Stomach (tissue), 9 donors: ENCODE measurements around the gene DYRK1A. TPM values are rescaled to one million over a fixed set of nuclear protein-coding genes. Genes with fewer than 3 reads are reported as not detected.

Experiments
- DNase-seq, 2 donors: peaks; one replicate each; pipeline versions ENCODE4 v3.0.0 to v3.0.0-alpha.2; 2013 to 2019
- H3K27ac ChIP-seq, 5 donors: fragments of 200-600 bp in 4 of 5; sonication (generic) in 4 of 5; one replicate each; pipeline ENCODE4 v1.5.1; 2013 to 2019; ENCODE audit warnings: mild to moderate bottlenecking in 1 of 5, moderate library complexity in 1 of 5
- H3K27me3 ChIP-seq, 3 donors: fragments of 200-600 bp; sonication (generic); one replicate each; pipeline ENCODE4 v1.5.1; 2017 to 2019; ENCODE audit warnings: mixed run types in 1 of 3
- H3K36me3 ChIP-seq, 4 donors: fragments of 200-600 bp; sonication (generic); 1 replicate in 3 of 4; 2 replicates in 1 of 4; pipeline ENCODE4 v1.5.1; 2016 to 2019
- H3K4me1 ChIP-seq, 4 donors: fragments of 200-600 bp; sonication (generic); one replicate each; pipeline ENCODE4 v1.5.1; 2016 to 2019
- H3K4me3 ChIP-seq, 4 donors: fragments of 200-600 bp; sonication (generic) in 3 of 4; one replicate each; pipeline ENCODE4 v1.5.1; 2016 to 2019; ENCODE audit warnings: mild to moderate bottlenecking in 1 of 4
- H3K9me3 ChIP-seq, 4 donors: fragments of 200-600 bp; sonication (generic); one replicate each; pipeline ENCODE4 v1.5.1; 2016 to 2019
- EP300 ChIP-seq: sonication (generic); formaldehyde crosslinking; IDR thresholded peaks from one replicate; pipeline ENCODE4 v1.6.1; 2017; ENCODE audit warnings: antibody characterized with exemption
- POLR2A ChIP-seq, 4 donors: fragments of 450-650 bp; IDR thresholded peaks; one replicate each; pipeline ENCODE4 v1.6.1; 2016; ENCODE audit warnings: antibody characterized with exemption in 4 of 4, control low read depth in 2 of 4, mild to moderate bottlenecking in 1 of 4, moderate library complexity in 1 of 4
- POLR2AphosphoS5 ChIP-seq, 3 donors: sonication (generic); formaldehyde crosslinking; IDR thresholded peaks; one replicate each; pipeline ENCODE4 v1.6.1; 2016; ENCODE audit warnings: antibody characterized with exemption in 3 of 3
- WGBS, 5 donors: extraction: QIAGEN DNeasy Blood & Tissue Kit in 3 of 5; methylation state at CpG; one replicate each; pipeline versions ENCODE4 v1.1.5 to v1.1.7; 2013 to 2018; 5-methylcytosine and 5-hydroxymethylcytosine counted together
- intact Hi-C: fragments of 100-400 bp; cut with DNase I; formaldehyde crosslinking; loops from one replicate; pipeline ENCODE4 v1.15.1; 2023; ENCODE audit warnings: low total_unique reads
- polyA plus RNA-seq, 3 donors: library from polyadenylated mRNA; stranded (reverse); fragments of 200-250 nt; gene quantifications; one replicate each; pipeline ENCODE4 v1.2.3, GENCODE V29; 2013
- total RNA-seq, 5 donors: library from RNA; depleted of rRNA; stranded (reverse); fragments of >200 nt; gene quantifications; one replicate each; pipeline versions ENCODE4 v1.1.0 to v1.2.3, GENCODE V29; 2014 to 2016
- TF ChIP-seq, protein P1 (sequence below), 7 experiments: fragments of 450-650 bp in 4 of 7; fragments of 200-600 bp in 3 of 7; sonication (generic) in 3 of 7; IDR thresholded peaks; one replicate each; pipeline ENCODE4 v1.5.1; 2016 to 2019; ENCODE audit warnings: antibody characterized with exemption in 7 of 7, control low read depth in 2 of 7, mild to moderate bottlenecking in 1 of 7
- donor health status: healthy with polysubstance abuse.
- donor health status: Bipolar disorder and iron deficiency.
- donor health status: healthy.

Gene DYRK1A
- total and polyA plus RNA-seq, 8 donors = 10.1 to 124 (median 67.0) TPM

GRCh38 chr21:37405629-37406028 is 39.1 kb downstream of the DYRK1A start:
- no peak for DNase-seq
- Histone ChIP-seq H3K27me3 (no peaks in the 10 kb centered on the region), H3K4me1 (peaks cover 7 to 68% (median 44%) of the 10 kb centered on the region in 4 donors), H3K36me3 (no peaks in the 10 kb centered on the region), H3K9me3 (peaks cover 0 to 8% (median 2%) of the 10 kb centered on the region in 4 donors), H3K4me3 (no peak overlapping the region), H3K27ac (no peak overlapping the region)
- 49 to 62% (median 60%) methylated on average over 4 of the region's 4 CpGs for WGBS, 5 donors
- TF ChIP-seq, protein P1, sequence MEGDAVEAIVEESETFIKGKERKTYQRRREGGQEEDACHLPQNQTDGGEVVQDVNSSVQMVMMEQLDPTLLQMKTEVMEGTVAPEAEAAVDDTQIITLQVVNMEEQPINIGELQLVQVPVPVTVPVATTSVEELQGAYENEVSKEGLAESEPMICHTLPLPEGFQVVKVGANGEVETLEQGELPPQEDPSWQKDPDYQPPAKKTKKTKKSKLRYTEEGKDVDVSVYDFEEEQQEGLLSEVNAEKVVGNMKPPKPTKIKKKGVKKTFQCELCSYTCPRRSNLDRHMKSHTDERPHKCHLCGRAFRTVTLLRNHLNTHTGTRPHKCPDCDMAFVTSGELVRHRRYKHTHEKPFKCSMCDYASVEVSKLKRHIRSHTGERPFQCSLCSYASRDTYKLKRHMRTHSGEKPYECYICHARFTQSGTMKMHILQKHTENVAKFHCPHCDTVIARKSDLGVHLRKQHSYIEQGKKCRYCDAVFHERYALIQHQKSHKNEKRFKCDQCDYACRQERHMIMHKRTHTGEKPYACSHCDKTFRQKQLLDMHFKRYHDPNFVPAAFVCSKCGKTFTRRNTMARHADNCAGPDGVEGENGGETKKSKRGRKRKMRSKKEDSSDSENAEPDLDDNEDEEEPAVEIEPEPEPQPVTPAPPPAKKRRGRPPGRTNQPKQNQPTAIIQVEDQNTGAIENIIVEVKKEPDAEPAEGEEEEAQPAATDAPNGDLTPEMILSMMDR (IDR thresholded peaks at IDR 0.05) = no peak
- no peak for TF ChIP-seq POLR2A (IDR thresholded peaks at IDR 0.05)
- no peak for TF ChIP-seq EP300
- no peak for TF ChIP-seq POLR2AphosphoS5 (IDR thresholded peaks at IDR 0.05)
- intact Hi-C loops = no loop called here

- peaks cover 21 to 89% (median 60%) of the 10 kb centered on the region in 4 donors for H3K4me1 ChIP-seq
- 44 to 50% (median 46%) methylated on average over 6 of the region's 6 CpGs for WGBS, 5 donors
- DNase-seq = no peak
- H3K4me3 ChIP-seq = no peak overlapping the region
- no peaks in the 10 kb centered on the region for H3K9me3 ChIP-seq
- no peak overlapping the region for H3K27ac ChIP-seq
- H3K36me3 ChIP-seq = no peaks in the 10 kb centered on the region
- TF ChIP-seq EP300 (no peak), POLR2A (IDR thresholded peaks at IDR 0.05) (no peak), POLR2AphosphoS5 (IDR thresholded peaks at IDR 0.05) (no peak)
- TF ChIP-seq, protein P1 (IDR thresholded peaks at IDR 0.05) = no peak
- no peaks in the 10 kb centered on the region for H3K27me3 ChIP-seq
- intact Hi-C loops = no loop called here
Measured at GRCh38 chr21:37407719-37408420, 41.3 kb downstream of the DYRK1A start.

DNA sequence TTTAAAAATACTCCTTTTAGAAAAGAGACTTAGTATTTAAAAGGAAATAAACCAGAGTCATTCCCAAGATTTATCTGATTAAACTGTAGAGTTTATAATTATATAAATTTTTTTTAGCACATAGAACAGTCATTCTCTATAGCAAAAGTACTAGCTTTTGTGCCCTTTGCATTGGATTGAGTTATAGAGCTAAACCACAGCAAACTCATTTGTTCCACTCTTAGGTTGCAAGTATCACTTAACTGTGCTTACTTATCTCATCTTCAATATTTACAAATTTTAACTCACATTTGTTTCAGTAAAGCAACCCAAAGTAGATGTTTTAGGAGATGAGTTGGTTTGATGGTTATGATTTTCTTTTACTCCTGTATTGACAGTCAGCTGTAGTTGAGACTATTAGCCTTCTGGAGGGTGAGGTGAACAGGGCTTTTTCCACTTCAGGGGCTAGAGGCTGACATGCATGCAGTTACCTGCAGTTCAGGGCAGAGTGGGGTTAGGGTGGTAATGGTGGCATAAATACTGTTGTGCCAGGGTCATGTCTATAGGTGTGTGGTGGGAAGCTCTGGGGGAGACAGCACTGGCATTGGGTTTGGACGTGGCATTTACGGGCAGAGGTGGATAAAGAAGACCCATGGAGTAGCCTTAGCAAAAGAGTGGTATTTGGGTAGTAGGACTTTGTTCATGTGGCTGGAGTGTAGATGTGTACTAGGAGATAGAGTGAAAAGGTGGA is 42.1 kb downstream of the DYRK1A start:
- intact Hi-C loops = no loop called here
- DNase-seq = no peak
- 90 to 97% (median 96%) methylated on average over 2 of the region's 2 CpGs for WGBS, 5 donors
- no peak for TF ChIP-seq EP300
- no peak for TF ChIP-seq POLR2AphosphoS5 (IDR thresholded peaks at IDR 0.05)
- TF ChIP-seq, protein P1 (IDR thresholded peaks at IDR 0.05) = no peak
- TF ChIP-seq POLR2A (IDR thresholded peaks at IDR 0.05) = no peak
- no peaks in the 10 kb centered on the region for H3K9me3 ChIP-seq
- H3K4me1 ChIP-seq = peaks cover 23 to 97% (median 64%) of the 10 kb centered on the region in 4 donors
- no peak overlapping the region for H3K4me3 ChIP-seq
- no peaks in the 10 kb centered on the region for H3K27me3 ChIP-seq
- no peak overlapping the region for H3K27ac ChIP-seq
- no peaks in the 10 kb centered on the region for H3K36me3 ChIP-seq

GRCh38 chr21:37410639-37411038 is 44.1 kb downstream of the DYRK1A start:
- intact Hi-C loops = no loop called here
- Histone ChIP-seq H3K27me3 (no peaks in the 10 kb centered on the region), H3K4me3 (no peak overlapping the region), H3K36me3 (no peaks in the 10 kb centered on the region), H3K4me1 (peaks cover 28 to 98% (median 65%) of the 10 kb centered on the region in 4 donors), H3K9me3 (no peaks in the 10 kb centered on the region), H3K27ac (no peak overlapping the region)
- WGBS, 5 donors = 92 to 99% (median 95%) methylated on average over 9 of the region's 9 CpGs
- TF ChIP-seq, protein P1 (IDR thresholded peaks at IDR 0.05) = no peak
- TF ChIP-seq POLR2A (IDR thresholded peaks at IDR 0.05) (no peak), EP300 (no peak), POLR2AphosphoS5 (IDR thresholded peaks at IDR 0.05) (no peak)
- no peak for DNase-seq
